GM12864 (cell line): Measurements from ENCODE around the gene FNTB.

Experiments used
- DNase-seq: peaks from one replicate; pipeline ENCODE4 v3.0.0-alpha.2; 2011; ENCODE audit warnings: low read depth
- H3K4me3 ChIP-seq: 2 replicates; pipeline ENCODE4 v1.5.1; 2011; ENCODE audit warnings: mild to moderate bottlenecking, low read depth, low read length, control low read depth
- TF ChIP-seq, protein P1 (sequence below): IDR thresholded peaks from 2 replicates; pipeline ENCODE4 v1.5.1; 2011; ENCODE audit warnings: low read depth, mild to moderate bottlenecking, moderate library complexity, low read length, control low read depth, inconsistent platforms; ENCODE audit errors: missing control alignments

Gene FNTB

DNA sequence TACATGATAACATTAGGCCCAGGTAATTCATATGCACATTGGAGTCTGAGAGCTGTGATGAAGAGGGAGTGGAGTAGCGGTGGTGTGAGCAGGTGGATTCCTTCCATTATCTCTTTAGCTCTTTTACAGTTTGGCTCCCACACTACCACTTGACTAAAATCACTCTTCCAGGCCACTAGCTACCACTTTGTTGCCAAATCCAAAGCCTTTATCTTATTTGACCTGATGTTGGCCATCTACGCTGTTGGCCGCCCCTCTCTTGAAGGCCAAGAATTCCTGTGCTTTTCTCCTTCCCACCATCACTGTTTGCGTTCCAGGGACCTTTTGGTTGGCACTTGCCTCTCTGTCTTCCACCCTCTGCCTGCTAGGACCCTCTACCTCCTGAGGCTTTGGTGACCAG lies 119.6 kb downstream of the FNTB start:
- TF ChIP-seq, protein P1, sequence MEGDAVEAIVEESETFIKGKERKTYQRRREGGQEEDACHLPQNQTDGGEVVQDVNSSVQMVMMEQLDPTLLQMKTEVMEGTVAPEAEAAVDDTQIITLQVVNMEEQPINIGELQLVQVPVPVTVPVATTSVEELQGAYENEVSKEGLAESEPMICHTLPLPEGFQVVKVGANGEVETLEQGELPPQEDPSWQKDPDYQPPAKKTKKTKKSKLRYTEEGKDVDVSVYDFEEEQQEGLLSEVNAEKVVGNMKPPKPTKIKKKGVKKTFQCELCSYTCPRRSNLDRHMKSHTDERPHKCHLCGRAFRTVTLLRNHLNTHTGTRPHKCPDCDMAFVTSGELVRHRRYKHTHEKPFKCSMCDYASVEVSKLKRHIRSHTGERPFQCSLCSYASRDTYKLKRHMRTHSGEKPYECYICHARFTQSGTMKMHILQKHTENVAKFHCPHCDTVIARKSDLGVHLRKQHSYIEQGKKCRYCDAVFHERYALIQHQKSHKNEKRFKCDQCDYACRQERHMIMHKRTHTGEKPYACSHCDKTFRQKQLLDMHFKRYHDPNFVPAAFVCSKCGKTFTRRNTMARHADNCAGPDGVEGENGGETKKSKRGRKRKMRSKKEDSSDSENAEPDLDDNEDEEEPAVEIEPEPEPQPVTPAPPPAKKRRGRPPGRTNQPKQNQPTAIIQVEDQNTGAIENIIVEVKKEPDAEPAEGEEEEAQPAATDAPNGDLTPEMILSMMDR: no peak
- no peak overlapping the region for H3K4me3 ChIP-seq
- DNase-seq: no peak

DNA sequence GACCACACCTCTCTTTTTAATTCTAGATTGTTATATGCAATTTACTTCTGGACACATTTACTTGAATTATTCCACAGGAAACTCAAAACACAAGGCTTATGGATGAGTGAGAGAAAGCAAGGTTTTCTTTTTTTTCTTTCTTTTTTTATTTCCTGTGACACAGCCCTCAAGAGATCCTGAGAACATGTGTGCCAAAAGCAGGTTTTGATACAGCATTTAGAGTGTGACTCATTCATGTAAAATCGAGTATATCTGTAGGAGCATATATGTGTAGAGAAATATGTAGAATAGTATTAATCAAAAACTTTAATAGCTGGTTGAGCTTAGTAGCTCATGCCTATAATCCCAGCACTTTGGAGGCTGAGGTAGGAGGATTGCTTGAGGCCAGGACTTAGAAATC lies 120.0 kb downstream of the FNTB start:
- no peak overlapping the region for H3K4me3 ChIP-seq
- DNase-seq: no peak
- TF ChIP-seq, protein P1: no peak

DNA sequence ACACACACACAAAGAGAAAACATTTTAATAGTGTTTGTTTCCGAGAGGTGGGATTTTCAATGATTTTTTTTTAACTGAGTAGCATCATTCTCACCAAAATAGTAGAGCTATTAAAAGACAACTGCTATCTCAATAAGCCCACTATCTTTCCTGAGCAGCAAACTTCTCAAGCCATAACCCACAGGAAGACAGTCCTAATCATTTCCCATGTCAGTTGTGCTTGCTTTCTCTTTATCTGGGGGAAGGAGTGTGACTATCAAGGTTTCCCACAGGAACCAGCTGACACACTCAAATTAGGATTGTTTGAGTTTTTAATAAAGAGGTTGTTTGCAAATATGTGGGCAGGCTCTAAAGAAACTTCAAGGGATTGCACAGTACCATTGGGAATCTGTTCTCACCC lies 120.5 kb downstream of the FNTB start:
- TF ChIP-seq, protein P1: no peak
- no peak overlapping the region for H3K4me3 ChIP-seq
- DNase-seq: no peak

DNA sequence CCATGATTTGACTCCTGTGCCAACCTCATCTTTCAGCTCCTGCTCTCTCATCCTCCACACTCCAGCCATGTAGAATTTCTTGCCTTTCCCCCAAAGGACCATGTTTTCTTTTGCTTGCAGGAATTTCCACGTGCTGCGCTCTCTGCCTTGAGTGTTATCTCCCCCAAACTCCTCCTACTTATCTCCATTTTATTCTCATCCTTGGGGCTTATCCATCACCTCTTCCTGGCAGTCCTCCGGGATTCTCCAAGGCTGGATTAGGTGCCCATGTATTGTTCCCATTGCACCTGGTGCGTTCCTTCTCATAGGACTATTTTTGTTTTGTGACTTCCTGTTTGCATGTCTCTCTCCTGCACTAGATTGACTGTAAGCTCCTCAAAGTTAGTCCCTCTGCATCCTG lies 122.7 kb downstream of the FNTB start:
- H3K4me3 ChIP-seq: no peak overlapping the region
- no peak for DNase-seq
- TF ChIP-seq, protein P1: no peak

DNA sequence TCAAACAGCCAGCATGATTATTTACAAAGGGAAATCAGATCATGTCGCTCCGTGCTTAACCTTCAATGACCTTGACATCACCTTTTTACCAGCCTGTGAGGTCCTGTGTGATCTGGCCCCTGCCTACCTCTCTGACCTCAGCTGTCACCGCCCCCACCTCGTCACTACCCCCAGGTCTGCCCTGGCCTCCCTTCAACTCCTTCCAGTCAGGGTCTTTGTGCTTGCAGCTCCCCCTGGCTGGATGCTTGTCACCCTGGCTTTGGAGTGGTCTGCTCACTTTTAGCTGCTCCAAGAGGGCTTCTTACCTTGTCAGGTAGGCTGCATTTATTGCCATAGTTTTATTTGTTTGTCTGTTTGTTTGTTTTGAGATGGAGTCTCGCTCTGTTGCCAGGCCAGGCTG lies 123.8 kb downstream of the FNTB start:
- no peak for DNase-seq
- TF ChIP-seq, protein P1: no peak
- H3K4me3 ChIP-seq: no peak overlapping the region
